GM23338 (cell line): Measurements from ENCODE around the gene UBE2I. TPM values are rescaled to one million over a fixed set of nuclear protein-coding genes. Genes with fewer than 3 reads are reported as not detected.

ENCODE experiments used
- ATAC-seq: fragments of 200-7000 bp; cut with Tn5 transposase; 3 replicates; pipeline ENCODE4 v1.9.1; 2020
- DNase-seq: peaks from one replicate; pipeline ENCODE4 v3.0.0-alpha.2; 2015; ENCODE audit warnings: low spot score
- H2AFZ ChIP-seq: fragments of 200-600 bp; sonication (generic); 2 replicates; pipeline ENCODE4 v1.8.0; 2016; ENCODE audit warnings: antibody characterized with exemption, mild to moderate bottlenecking, moderate library complexity
- H3F3A ChIP-seq: fragments of 200-600 bp; sonication (generic); replicated peaks from 2 replicates; pipeline ENCODE4 v1.8.0; 2017; ENCODE audit warnings: antibody characterized with exemption, mixed run types, low read depth
- H3K27ac ChIP-seq: fragments of 200-600 bp; sonication (generic); 2 replicates; pipeline ENCODE4 v1.6.1; 2016; ENCODE audit warnings: low read depth
- H3K27me3 ChIP-seq: fragments of 200-600 bp; sonication (generic); 2 replicates; pipeline ENCODE4 v1.8.0; 2016; ENCODE audit warnings: mild to moderate bottlenecking, mixed run types, moderate library complexity; ENCODE audit not compliant: insufficient read depth
- H3K36me3 ChIP-seq: fragments of 200-600 bp; sonication (generic); 2 replicates; pipeline ENCODE4 v1.8.0; 2016; ENCODE audit warnings: mild to moderate bottlenecking; ENCODE audit not compliant: insufficient read depth
- H3K4me1 ChIP-seq: fragments of 200-600 bp; sonication (generic); 2 replicates; pipeline ENCODE4 v1.8.0; 2016; ENCODE audit warnings: mild to moderate bottlenecking, moderate library complexity; ENCODE audit not compliant: insufficient read depth
- H3K4me2 ChIP-seq: fragments of 200-600 bp; sonication (generic); 2 replicates; pipeline ENCODE4 v1.7.1; 2017; ENCODE audit warnings: mixed run types
- H3K4me3 ChIP-seq: fragments of 200-600 bp; sonication (generic); 2 replicates; pipeline ENCODE4 v1.6.1; 2016; ENCODE audit warnings: mixed run types
- H3K79me2 ChIP-seq: fragments of 200-600 bp; sonication (generic); replicated peaks from 2 replicates; pipeline ENCODE4 v1.8.0; 2017; ENCODE audit warnings: mild to moderate bottlenecking; ENCODE audit not compliant: insufficient read depth
- H3K9me2 ChIP-seq: fragments of 200-600 bp; sonication (generic); 2 replicates; pipeline ENCODE4 v1.8.0; 2017; ENCODE audit not compliant: insufficient read depth
- H4K20me1 ChIP-seq: fragments of 200-600 bp; sonication (generic); replicated peaks from 2 replicates; pipeline ENCODE4 v1.8.0; 2017; ENCODE audit warnings: mild to moderate bottlenecking; ENCODE audit not compliant: insufficient read depth
- H3K27ac Mint-ChIP-seq: 2 replicates; pipeline ENCODE4 v1.8.0; 2020; ENCODE audit warnings: inconsistent platforms, mild to moderate bottlenecking, moderate library complexity, mixed read lengths
- H3K27me3 Mint-ChIP-seq: 3 replicates; pipeline ENCODE4 v1.8.0; 2022; ENCODE audit warnings: low read depth, mild to moderate bottlenecking, moderate library complexity, mixed read lengths, inconsistent platforms; ENCODE audit not compliant: insufficient read depth, poor library complexity
- H3K36me3 Mint-ChIP-seq: 3 replicates; pipeline ENCODE4 v1.8.0; 2021; ENCODE audit warnings: low read depth, mild to moderate bottlenecking, inconsistent platforms, moderate library complexity, mixed read lengths
- H3K4me1 Mint-ChIP-seq: 3 replicates; pipeline ENCODE4 v1.8.0; 2020; ENCODE audit warnings: mild to moderate bottlenecking, inconsistent platforms, mixed read lengths
- H3K4me3 Mint-ChIP-seq: 3 replicates; pipeline ENCODE4 v1.8.0; 2021; ENCODE audit warnings: moderate library complexity, mild to moderate bottlenecking, inconsistent platforms, mixed read lengths
- H3K9me3 Mint-ChIP-seq: 3 replicates; pipeline ENCODE4 v1.8.0; 2020; ENCODE audit warnings: moderate library complexity, mild to moderate bottlenecking, inconsistent platforms, mixed read lengths
- NANOG ChIP-seq: IDR thresholded peaks from 2 replicates; pipeline ENCODE4 v1.6.1; 2016; ENCODE audit warnings: antibody characterized with exemption, borderline replicate concordance
- ZNF331 ChIP-seq: fragments of 250-450 bp; sonication (Bioruptor Pico); IDR thresholded peaks from 2 replicates; pipeline ENCODE4 v1.5.0; 2020; ENCODE audit warnings: low read depth, mild to moderate bottlenecking, moderate library complexity
- polyA plus RNA-seq: library from polyadenylated mRNA; unstranded; fragments of >200 nt; fragmentation: Nextera tagmentation; extraction: Ambion mirVana; gene quantifications from 2 replicates; pipeline ENCODE4 v1.2.1, GENCODE V29; 2016
- total RNA-seq: library from RNA; depleted of rRNA; stranded (reverse); fragments of >200 nt; shearing (Covaris generic); gene quantifications from 2 replicates; pipeline ENCODE4 v1.2.3, GENCODE V29; 2014
- TF ChIP-seq, protein P1 (sequence below): fragments of 250-450 bp; sonication (Bioruptor Pico); IDR thresholded peaks from 2 replicates; pipeline ENCODE4 v1.5.0; 2020; ENCODE audit warnings: mild to moderate bottlenecking, moderate library complexity
- TF ChIP-seq, protein P2 (sequence below), 2 experiments: fragments of 200-600 bp in 1 of 2; sonication (generic) in 1 of 2; conservative IDR thresholded peaks; 2 replicates each; pipeline versions ENCODE4 v1.5.1 to v1.6.1; 2016 to 2017; ENCODE audit warnings: antibody characterized with exemption in 2 of 2, low read depth in 2 of 2, mild to moderate bottlenecking in 2 of 2, moderate library complexity in 1 of 2

The UBE2I gene
- total and polyA plus RNA-seq, 2 experiments from 2014 or later: 116 to 220 TPM

DNA sequence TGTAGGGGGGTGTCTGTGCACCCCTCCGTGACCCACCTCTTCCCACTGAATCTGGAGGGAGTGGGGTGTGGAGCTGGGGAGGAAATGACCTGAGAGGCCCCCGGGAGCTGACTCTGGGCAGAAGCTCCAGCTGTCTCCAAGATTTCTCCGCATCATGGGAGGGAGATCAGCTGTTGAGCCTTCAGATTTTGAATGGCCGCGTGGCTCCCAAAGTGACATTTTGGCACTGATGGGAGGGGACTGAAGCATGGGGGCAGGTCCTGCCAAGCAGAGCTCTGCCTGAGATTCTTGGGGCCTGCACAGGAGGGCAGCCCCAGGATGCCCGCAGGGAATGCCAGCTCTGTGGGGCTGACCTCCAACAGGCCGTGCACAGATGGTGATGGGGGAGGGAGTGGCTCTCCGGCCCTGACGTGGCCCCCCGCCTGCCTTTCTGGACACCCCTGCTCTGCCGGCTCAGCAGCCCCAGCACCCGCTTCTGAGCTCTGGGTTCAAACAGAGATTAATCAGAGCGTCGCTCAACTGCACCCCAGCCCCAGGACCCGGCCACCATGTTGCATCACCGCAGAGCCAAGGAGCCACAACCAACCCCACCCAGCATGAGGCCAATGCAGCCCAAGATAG lies 25.3 kb upstream of the UBE2I start (continued):
- TF ChIP-seq, protein P1, sequence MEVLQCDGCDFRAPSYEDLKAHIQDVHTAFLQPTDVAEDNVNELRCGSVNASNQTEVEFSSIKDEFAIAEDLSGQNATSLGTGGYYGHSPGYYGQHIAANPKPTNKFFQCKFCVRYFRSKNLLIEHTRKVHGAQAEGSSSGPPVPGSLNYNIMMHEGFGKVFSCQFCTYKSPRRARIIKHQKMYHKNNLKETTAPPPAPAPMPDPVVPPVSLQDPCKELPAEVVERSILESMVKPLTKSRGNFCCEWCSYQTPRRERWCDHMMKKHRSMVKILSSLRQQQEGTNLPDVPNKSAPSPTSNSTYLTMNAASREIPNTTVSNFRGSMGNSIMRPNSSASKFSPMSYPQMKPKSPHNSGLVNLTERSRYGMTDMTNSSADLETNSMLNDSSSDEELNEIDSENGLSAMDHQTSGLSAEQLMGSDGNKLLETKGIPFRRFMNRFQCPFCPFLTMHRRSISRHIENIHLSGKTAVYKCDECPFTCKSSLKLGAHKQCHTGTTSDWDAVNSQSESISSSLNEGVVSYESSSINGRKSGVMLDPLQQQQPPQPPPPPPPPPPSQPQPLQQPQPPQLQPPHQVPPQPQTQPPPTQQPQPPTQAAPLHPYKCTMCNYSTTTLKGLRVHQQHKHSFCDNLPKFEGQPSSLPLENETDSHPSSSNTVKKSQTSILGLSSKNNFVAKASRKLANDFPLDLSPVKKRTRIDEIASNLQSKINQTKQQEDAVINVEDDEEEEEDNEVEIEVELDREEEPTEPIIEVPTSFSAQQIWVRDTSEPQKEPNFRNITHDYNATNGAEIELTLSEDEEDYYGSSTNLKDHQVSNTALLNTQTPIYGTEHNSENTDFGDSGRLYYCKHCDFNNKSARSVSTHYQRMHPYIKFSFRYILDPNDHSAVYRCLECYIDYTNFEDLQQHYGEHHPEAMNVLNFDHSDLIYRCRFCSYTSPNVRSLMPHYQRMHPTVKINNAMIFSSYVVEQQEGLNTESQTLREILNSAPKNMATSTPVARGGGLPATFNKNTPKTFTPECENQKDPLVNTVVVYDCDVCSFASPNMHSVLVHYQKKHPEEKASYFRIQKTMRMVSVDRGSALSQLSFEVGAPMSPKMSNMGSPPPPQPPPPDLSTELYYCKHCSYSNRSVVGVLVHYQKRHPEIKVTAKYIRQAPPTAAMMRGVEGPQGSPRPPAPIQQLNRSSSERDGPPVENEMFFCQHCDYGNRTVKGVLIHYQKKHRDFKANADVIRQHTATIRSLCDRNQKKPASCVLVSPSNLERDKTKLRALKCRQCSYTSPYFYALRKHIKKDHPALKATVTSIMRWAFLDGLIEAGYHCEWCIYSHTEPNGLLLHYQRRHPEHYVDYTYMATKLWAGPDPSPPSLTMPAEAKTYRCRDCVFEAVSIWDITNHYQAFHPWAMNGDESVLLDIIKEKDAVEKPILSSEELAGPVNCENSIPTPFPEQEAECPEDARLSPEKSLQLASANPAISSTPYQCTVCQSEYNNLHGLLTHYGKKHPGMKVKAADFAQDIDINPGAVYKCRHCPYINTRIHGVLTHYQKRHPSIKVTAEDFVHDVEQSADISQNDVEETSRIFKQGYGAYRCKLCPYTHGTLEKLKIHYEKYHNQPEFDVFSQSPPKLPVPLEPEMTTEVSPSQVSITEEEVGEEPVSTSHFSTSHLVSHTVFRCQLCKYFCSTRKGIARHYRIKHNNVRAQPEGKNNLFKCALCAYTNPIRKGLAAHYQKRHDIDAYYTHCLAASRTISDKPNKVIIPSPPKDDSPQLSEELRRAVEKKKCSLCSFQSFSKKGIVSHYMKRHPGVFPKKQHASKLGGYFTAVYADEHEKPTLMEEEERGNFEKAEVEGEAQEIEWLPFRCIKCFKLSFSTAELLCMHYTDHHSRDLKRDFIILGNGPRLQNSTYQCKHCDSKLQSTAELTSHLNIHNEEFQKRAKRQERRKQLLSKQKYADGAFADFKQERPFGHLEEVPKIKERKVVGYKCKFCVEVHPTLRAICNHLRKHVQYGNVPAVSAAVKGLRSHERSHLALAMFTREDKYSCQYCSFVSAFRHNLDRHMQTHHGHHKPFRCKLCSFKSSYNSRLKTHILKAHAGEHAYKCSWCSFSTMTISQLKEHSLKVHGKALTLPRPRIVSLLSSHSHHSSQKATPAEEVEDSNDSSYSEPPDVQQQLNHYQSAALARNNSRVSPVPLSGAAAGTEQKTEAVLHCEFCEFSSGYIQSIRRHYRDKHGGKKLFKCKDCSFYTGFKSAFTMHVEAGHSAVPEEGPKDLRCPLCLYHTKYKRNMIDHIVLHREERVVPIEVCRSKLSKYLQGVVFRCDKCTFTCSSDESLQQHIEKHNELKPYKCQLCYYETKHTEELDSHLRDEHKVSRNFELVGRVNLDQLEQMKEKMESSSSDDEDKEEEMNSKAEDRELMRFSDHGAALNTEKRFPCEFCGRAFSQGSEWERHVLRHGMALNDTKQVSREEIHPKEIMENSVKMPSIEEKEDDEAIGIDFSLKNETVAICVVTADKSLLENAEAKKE: no peak
- TF ChIP-seq ZNF331 (CRISPR knock-in tag): no peak

DNA sequence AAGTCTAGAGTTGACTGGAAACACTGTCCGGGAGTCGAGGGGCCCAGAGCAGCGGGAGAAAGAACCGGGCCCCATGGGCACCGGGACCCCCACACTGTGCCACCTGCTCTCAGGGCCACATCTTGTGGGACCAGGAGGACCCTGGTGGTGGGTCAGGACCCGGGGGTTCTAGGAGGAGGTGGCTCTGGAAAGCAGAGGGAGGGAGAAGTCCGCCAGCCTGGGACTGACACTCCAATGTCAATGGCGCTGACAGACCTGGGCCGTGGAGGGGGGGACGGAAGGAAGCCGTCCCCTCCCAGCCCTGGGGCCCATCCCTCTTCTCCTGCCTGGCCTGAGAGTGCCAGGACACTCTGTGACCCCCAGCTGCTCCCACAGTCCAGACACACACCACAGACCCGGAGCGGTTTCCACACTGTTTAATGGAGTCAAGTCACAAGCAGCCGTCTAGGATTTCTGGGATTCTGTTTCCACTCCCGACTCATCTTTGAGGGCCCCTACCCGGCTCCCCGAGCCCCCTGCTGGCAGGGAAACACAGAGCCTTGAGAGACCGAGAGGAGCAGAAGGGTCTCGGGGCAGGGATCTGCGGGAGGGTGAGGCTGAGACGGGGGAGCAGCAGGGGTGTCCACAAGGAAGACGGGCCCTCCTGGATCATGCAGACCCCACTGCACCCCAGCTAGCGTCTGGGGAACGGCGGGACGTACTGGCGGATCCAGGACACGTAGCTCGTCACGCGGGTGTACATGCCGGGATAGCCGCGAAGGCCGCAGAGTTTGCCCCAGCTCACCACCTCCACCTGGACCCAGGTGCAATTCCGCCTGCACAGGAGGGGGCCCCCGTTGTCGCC lies 23.5 kb upstream of the UBE2I start:
- no peaks in the 10 kb centered on the region for H3K9me2 ChIP-seq
- H3K27ac Mint-ChIP-seq: no peak overlapping the region
- peaks cover 35% of the 10 kb centered on the region for H3K27me3 Mint-ChIP-seq
- H3K4me1 ChIP-seq: peaks cover 19% of the 10 kb centered on the region; the same call in 1 of the 2 replicates
- peaks cover 22% of the 10 kb centered on the region for H3K27me3 ChIP-seq
- peak; percentile 20 for ATAC-seq
- no peaks in the 10 kb centered on the region for H3K36me3 ChIP-seq
- peaks cover 27% of the 10 kb centered on the region for H3K4me1 Mint-ChIP-seq
- no peaks in the 10 kb centered on the region for H3F3A ChIP-seq
- DNase-seq: peak; percentile 66
- H4K20me1 ChIP-seq: no peaks in the 10 kb centered on the region
- H3K4me3 Mint-ChIP-seq: no peak overlapping the region
- H3K4me3 ChIP-seq: no peak overlapping the region
- H3K79me2 ChIP-seq: no peaks in the 10 kb centered on the region
- TF ChIP-seq, protein P2, sequence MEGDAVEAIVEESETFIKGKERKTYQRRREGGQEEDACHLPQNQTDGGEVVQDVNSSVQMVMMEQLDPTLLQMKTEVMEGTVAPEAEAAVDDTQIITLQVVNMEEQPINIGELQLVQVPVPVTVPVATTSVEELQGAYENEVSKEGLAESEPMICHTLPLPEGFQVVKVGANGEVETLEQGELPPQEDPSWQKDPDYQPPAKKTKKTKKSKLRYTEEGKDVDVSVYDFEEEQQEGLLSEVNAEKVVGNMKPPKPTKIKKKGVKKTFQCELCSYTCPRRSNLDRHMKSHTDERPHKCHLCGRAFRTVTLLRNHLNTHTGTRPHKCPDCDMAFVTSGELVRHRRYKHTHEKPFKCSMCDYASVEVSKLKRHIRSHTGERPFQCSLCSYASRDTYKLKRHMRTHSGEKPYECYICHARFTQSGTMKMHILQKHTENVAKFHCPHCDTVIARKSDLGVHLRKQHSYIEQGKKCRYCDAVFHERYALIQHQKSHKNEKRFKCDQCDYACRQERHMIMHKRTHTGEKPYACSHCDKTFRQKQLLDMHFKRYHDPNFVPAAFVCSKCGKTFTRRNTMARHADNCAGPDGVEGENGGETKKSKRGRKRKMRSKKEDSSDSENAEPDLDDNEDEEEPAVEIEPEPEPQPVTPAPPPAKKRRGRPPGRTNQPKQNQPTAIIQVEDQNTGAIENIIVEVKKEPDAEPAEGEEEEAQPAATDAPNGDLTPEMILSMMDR (conservative IDR thresholded peaks at IDR 0.05; ENCODE audit: low read depth in 2 of 2): peak; percentile 40
- TF ChIP-seq NANOG: no peak
- no peak overlapping the region for H3K27ac ChIP-seq
- H2AFZ ChIP-seq: 0 out of 2 replicates have a peak overlapping the region, but pooled peaks have one; percentile 43
- H3K9me3 Mint-ChIP-seq: no peaks in the 10 kb centered on the region
- no peak overlapping the region for H3K4me2 ChIP-seq
- no peaks in the 10 kb centered on the region for H3K36me3 Mint-ChIP-seq
